Neural cell (in vitro differentiated cells): ENCODE measurements around the gene PFN2. TPM values are rescaled to one million over a fixed set of nuclear protein-coding genes. Genes with fewer than 3 reads are reported as not detected.

Experiments used
- H2AFZ ChIP-seq: fragments of 200-600, 300-800 bp; sonication (generic), shearing (Covaris generic); 2 replicates; pipeline ENCODE4 v1.6.0; 2014; ENCODE audit warnings: low read depth, mild to moderate bottlenecking, antibody characterized with exemption, low read length, moderate library complexity
- H3F3A ChIP-seq: fragments of 200-600 bp; shearing (Covaris generic); 2 replicates; pipeline ENCODE4 v1.6.1; 2016; ENCODE audit warnings: mild to moderate bottlenecking, moderate library complexity, mixed read lengths, antibody characterized with exemption, low read length; ENCODE audit not compliant: insufficient read depth, poor library complexity, severe bottlenecking
- H3K27ac ChIP-seq: fragments of 200-600, 300-800 bp; sonication (generic), shearing (Covaris generic); 2 replicates; pipeline ENCODE4 v1.5.1; 2014; ENCODE audit warnings: mild to moderate bottlenecking, low read length, moderate library complexity
- H3K27me3 ChIP-seq: fragments of 300-800, 200-600 bp; sonication (generic), shearing (Covaris generic); 2 replicates; pipeline ENCODE4 v1.6.0; 2014; ENCODE audit warnings: mild to moderate bottlenecking, low read depth, low read length, moderate library complexity; ENCODE audit not compliant: insufficient read depth
- H3K36me3 ChIP-seq: fragments of 300-800, 200-600 bp; sonication (generic), shearing (Covaris generic); 2 replicates; pipeline ENCODE4 v1.5.1; 2014; ENCODE audit warnings: mild to moderate bottlenecking, antibody characterized with exemption, low read length, moderate library complexity; ENCODE audit not compliant: insufficient read depth
- H3K4me2 ChIP-seq: fragments of 300-800, 200-600 bp; sonication (generic), shearing (Covaris generic); 2 replicates; pipeline ENCODE4 v1.6.0; 2014; ENCODE audit warnings: mild to moderate bottlenecking, low read length
- H3K4me3 ChIP-seq: fragments of 300-800, 200-600 bp; sonication (generic), shearing (Covaris generic); 2 replicates; pipeline ENCODE4 v1.5.1; 2014; ENCODE audit warnings: mild to moderate bottlenecking, low read length, moderate library complexity
- H3K79me2 ChIP-seq: fragments of 200-600 bp; shearing (Covaris generic); replicated peaks from 2 replicates; pipeline ENCODE4 v1.6.0; 2014; ENCODE audit warnings: mild to moderate bottlenecking, low read length, moderate library complexity; ENCODE audit not compliant: insufficient read depth
- H3K9ac ChIP-seq: fragments of 300-800, 200-600 bp; sonication (generic), shearing (Covaris generic); 2 replicates; pipeline ENCODE4 v1.6.1; 2016; ENCODE audit warnings: mild to moderate bottlenecking, low read length, mixed read lengths
- H3K9me2 ChIP-seq: fragments of 200-600 bp; shearing (Covaris generic); 2 replicates; pipeline ENCODE4 v1.6.1; 2016; ENCODE audit warnings: mild to moderate bottlenecking, low read length, mixed read lengths; ENCODE audit not compliant: insufficient read depth
- H3K9me3 ChIP-seq: fragments of 200-600, 300-800 bp; sonication (generic), shearing (Covaris generic); 2 replicates; pipeline ENCODE4 v1.6.1; 2016; ENCODE audit warnings: mild to moderate bottlenecking, mixed run types, low read length, moderate library complexity, mixed read lengths
- H4K20me1 ChIP-seq: fragments of 200-600 bp; shearing (Covaris generic); 2 replicates; pipeline ENCODE4 v1.6.1; 2016; ENCODE audit warnings: mild to moderate bottlenecking, mixed run types; ENCODE audit not compliant: insufficient read depth
- EP300 ChIP-seq: fragments of 450-650 bp; conservative IDR thresholded peaks from 2 replicates; pipeline ENCODE4 v1.6.1; 2014; ENCODE audit warnings: antibody characterized with exemption, mild to moderate bottlenecking, moderate library complexity; ENCODE audit not compliant: poor library complexity, severe bottlenecking
- EZH2 ChIP-seq: fragments of 200-600, 300-800 bp; shearing (Covaris generic), sonication (generic); IDR thresholded peaks from 2 replicates; pipeline ENCODE4 v1.6.1; 2014; ENCODE audit warnings: antibody characterized with exemption, low read length, borderline replicate concordance, mild to moderate bottlenecking; ENCODE audit not compliant: insufficient read depth, poor library complexity, severe bottlenecking
- MXI1 ChIP-seq: fragments of 450-650 bp; conservative IDR thresholded peaks from 2 replicates; pipeline ENCODE4 v1.6.1; 2014; ENCODE audit warnings: antibody characterized with exemption, mild to moderate bottlenecking; ENCODE audit not compliant: poor library complexity, severe bottlenecking
- POLR2AphosphoS5 ChIP-seq: IDR thresholded peaks from 2 replicates; pipeline ENCODE4 v1.6.1; 2012
- RAD21 ChIP-seq: fragments of 450-650 bp; conservative IDR thresholded peaks from 2 replicates; pipeline ENCODE4 v1.6.1; 2014; ENCODE audit warnings: antibody characterized with exemption, mild to moderate bottlenecking, moderate library complexity
- SMC3 ChIP-seq: fragments of 450-650 bp; conservative IDR thresholded peaks from 2 replicates; pipeline ENCODE4 v1.6.1; 2014; ENCODE audit warnings: antibody characterized with exemption, mild to moderate bottlenecking, moderate library complexity; ENCODE audit not compliant: poor library complexity
- TAF1 ChIP-seq: IDR thresholded peaks from 2 replicates; pipeline ENCODE4 v1.6.1; 2012; ENCODE audit warnings: low read depth
- polyA plus RNA-seq: library from polyadenylated mRNA; depleted of rRNA; stranded (reverse); fragments of >200 nt; gene quantifications from 2 replicates; pipeline ENCODE4 v1.2.3, GENCODE V29; 2014
- TF ChIP-seq, protein P1 (sequence below): fragments of 450-650 bp; IDR thresholded peaks from 2 replicates; pipeline ENCODE4 v1.5.1; 2014; ENCODE audit warnings: antibody characterized with exemption, mild to moderate bottlenecking, moderate library complexity; ENCODE audit not compliant: poor library complexity, severe bottlenecking
- TF ChIP-seq, protein P2 (sequence below): IDR thresholded peaks from 2 replicates; pipeline ENCODE4 v1.6.1; 2012; ENCODE audit warnings: borderline replicate concordance

The PFN2 gene
- polyA plus RNA-seq, 1 donor from 2014 or later: 527 TPM

- Histone ChIP-seq H3K9ac (no peak overlapping the region), H3K9me3 (no peaks in the 10 kb centered on the region), H3K4me2 (no peak overlapping the region), H3F3A (no peaks in the 10 kb centered on the region), H2AFZ (no peak overlapping the region), H4K20me1 (no peaks in the 10 kb centered on the region), H3K79me2 (no peaks in the 10 kb centered on the region), H3K27ac (no peak overlapping the region), H3K36me3 (no peaks in the 10 kb centered on the region), H3K9me2 (no peaks in the 10 kb centered on the region), H3K4me3 (no peak overlapping the region), H3K27me3 (no peaks in the 10 kb centered on the region)
- no peak for TF ChIP-seq SMC3
- TF ChIP-seq, protein P1, sequence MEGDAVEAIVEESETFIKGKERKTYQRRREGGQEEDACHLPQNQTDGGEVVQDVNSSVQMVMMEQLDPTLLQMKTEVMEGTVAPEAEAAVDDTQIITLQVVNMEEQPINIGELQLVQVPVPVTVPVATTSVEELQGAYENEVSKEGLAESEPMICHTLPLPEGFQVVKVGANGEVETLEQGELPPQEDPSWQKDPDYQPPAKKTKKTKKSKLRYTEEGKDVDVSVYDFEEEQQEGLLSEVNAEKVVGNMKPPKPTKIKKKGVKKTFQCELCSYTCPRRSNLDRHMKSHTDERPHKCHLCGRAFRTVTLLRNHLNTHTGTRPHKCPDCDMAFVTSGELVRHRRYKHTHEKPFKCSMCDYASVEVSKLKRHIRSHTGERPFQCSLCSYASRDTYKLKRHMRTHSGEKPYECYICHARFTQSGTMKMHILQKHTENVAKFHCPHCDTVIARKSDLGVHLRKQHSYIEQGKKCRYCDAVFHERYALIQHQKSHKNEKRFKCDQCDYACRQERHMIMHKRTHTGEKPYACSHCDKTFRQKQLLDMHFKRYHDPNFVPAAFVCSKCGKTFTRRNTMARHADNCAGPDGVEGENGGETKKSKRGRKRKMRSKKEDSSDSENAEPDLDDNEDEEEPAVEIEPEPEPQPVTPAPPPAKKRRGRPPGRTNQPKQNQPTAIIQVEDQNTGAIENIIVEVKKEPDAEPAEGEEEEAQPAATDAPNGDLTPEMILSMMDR: no peak
These were observed 36.1 kb upstream of the PFN2 start for GRCh38 chr3:150006794-150007193.

DNA sequence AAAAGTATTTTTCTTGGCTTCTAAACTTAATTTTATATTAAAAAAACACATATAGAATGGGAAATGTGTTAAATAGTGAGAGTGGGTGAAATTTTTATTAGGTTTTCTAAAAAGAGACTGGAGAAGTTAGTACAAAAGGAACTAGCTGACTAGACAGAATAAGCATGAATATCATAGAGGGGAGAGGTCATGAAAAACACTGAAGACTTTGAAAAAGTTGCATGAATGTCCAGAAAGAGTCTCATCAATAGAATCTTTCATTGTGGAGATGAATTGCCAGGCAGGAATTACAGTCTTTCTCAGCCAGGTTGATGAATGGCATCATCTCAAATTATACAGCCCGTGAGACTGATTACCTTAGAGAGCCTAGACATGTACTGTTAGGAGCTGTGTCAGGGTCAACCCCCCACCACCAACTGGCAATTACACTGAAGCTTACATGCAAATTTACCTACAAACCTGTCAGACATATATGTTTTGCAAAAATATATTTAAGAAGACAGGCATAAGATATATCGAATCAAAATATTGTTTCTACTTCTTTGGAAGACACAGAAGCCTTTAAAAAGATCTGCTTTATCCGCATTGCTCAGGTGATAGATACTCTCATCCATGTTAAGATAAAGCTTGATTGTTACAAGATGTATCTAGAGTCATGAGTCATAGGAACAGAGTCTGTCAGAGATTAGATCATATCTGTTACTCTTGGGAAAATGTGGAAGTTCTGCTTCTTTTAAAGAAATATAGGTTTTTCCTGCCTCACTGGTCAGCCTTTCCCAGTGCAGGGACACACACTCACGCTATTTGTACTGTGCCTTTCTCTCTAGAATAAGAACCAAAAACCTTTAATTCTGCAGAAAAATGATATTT, 34.8 kb upstream of the PFN2 start:
- Histone ChIP-seq H3F3A (no peaks in the 10 kb centered on the region), H3K27me3 (no peaks in the 10 kb centered on the region), H3K4me2 (no peak overlapping the region), H3K36me3 (no peaks in the 10 kb centered on the region), H4K20me1 (no peaks in the 10 kb centered on the region), H3K9me2 (no peaks in the 10 kb centered on the region), H3K27ac (no peak overlapping the region), H3K9ac (no peak overlapping the region), H3K79me2 (no peaks in the 10 kb centered on the region), H3K4me3 (no peak overlapping the region), H2AFZ (no peak overlapping the region), H3K9me3 (no peaks in the 10 kb centered on the region)
- TF ChIP-seq TAF1 (no peak), POLR2AphosphoS5 (no peak), EP300 (no peak), EZH2 (no peak), MXI1 (no peak), SMC3 (no peak), RAD21 (no peak)
- TF ChIP-seq, protein P1: no peak
- TF ChIP-seq, protein P2, sequence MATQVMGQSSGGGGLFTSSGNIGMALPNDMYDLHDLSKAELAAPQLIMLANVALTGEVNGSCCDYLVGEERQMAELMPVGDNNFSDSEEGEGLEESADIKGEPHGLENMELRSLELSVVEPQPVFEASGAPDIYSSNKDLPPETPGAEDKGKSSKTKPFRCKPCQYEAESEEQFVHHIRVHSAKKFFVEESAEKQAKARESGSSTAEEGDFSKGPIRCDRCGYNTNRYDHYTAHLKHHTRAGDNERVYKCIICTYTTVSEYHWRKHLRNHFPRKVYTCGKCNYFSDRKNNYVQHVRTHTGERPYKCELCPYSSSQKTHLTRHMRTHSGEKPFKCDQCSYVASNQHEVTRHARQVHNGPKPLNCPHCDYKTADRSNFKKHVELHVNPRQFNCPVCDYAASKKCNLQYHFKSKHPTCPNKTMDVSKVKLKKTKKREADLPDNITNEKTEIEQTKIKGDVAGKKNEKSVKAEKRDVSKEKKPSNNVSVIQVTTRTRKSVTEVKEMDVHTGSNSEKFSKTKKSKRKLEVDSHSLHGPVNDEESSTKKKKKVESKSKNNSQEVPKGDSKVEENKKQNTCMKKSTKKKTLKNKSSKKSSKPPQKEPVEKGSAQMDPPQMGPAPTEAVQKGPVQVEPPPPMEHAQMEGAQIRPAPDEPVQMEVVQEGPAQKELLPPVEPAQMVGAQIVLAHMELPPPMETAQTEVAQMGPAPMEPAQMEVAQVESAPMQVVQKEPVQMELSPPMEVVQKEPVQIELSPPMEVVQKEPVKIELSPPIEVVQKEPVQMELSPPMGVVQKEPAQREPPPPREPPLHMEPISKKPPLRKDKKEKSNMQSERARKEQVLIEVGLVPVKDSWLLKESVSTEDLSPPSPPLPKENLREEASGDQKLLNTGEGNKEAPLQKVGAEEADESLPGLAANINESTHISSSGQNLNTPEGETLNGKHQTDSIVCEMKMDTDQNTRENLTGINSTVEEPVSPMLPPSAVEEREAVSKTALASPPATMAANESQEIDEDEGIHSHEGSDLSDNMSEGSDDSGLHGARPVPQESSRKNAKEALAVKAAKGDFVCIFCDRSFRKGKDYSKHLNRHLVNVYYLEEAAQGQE: no peak
